Colon (tissue), 2 donors: Measurements from ENCODE around the gene RUNX2.

Experiments
- FAIRE-seq: peaks from 2 replicates; lab custom pipeline; 2012; peaks lifted over from hg19 to GRCh38; lab: Jason Lieb, UNC
- donor health status: control.
- donor health status: control.

Gene RUNX2

GRCh38 chr6:45351667-45352066 is 23.5 kb downstream of the RUNX2 start:
- no peak for FAIRE-seq

- FAIRE-seq = no peak
Measured at GRCh38 chr6:45353654-45354053, 25.5 kb downstream of the RUNX2 start.

DNA sequence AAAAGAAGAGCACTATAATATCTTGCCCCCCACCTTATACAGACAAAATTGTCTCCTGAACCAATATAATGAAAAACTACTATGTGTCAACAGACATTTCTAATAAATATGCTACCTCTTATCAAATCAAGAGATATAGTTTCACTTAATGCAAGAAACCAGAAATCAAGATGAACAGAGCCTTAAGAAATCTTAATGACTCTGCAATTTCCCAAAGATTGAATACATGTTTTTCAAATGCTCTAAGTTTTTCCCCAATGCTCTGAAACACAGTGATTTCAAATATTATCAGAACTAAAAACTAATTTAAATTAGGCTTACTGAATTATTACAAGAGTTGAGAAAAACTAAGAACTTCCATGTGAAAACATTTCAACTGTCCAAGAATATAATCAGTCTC is 36.3 kb downstream of the RUNX2 start:
- FAIRE-seq = no peak

DNA sequence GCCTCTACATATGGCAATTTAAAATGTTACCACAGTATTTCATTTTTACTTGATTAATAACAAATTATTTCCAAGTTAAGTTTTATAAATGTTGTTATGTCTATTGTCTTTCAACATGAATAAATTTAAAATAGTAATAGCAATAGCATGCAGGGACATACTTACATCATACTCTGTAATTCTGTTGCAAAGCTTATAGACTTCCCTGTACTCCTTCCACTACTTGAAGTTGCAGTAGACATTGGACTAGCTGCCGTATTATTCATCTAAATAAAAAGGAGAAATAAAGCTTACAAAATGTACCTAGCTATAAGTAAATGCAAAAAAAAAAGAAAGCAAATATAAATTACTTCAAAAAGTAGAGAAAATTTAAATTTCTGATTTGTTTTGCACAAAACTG is 36.9 kb downstream of the RUNX2 start:
- FAIRE-seq = no peak

- no peak for FAIRE-seq
Measured at GRCh38 chr6:45366534-45366933, 38.4 kb downstream of the RUNX2 start.

GRCh38 chr6:45367999-45368398 is 39.9 kb downstream of the RUNX2 start:
- FAIRE-seq = no peak

DNA sequence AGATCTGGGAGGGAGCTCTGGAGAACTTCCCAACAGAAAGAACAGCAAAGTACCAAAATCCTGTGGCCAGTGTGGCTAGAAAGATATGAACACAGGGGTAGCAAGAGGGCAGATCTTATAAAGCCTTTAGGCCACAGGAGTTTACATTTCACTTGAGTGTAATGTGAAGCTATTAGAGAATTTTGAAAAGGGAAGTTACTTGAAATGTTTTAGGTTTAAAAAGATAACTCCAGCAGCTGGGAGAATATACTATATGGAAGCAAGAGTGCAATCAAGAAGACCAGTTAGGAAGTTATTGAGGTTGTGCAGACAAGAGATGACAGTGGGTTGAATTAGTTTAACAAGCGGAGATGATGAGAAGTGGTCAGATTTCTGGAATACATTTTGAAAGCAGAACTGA is 41.7 kb downstream of the RUNX2 start:
- FAIRE-seq = no peak

DNA sequence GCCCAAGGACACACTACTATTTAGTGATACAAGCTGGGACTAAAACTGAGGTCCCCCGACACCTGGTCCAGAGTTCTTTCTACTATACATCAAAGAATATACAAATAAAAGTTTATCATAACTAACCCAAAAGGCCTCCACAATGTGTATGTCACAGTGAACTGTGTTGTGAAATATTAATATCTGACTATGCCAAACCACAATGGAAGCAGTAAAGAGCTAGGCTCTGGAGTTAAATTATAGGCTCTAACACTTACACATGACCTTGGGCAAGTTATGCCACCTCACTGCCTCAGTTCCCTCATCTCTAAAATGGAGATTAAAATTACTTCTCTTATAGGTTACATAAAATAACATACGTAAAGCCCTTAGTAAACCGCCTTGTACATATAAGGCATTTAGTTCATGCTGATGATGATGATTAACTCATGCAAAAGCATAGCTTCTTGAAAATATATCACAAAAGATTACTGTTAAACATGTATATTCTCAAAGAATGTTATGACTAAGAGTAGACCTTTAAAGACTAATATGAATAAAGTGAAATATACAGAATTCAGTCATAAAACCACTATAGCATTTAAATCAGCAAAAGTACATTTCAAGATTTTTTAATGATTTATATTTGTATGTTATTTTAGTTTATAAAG is 43.9 kb downstream of the RUNX2 start:
- no peak for FAIRE-seq

GRCh38 chr6:45375449-45375848 is 47.3 kb downstream of the RUNX2 start:
- FAIRE-seq = no peak

- FAIRE-seq = no peak
Measured at GRCh38 chr6:45376310-45377042, 48.3 kb downstream of the RUNX2 start.

GRCh38 chr6:45377043-45377553 is 49.0 kb downstream of the RUNX2 start:
- no peak for FAIRE-seq

DNA sequence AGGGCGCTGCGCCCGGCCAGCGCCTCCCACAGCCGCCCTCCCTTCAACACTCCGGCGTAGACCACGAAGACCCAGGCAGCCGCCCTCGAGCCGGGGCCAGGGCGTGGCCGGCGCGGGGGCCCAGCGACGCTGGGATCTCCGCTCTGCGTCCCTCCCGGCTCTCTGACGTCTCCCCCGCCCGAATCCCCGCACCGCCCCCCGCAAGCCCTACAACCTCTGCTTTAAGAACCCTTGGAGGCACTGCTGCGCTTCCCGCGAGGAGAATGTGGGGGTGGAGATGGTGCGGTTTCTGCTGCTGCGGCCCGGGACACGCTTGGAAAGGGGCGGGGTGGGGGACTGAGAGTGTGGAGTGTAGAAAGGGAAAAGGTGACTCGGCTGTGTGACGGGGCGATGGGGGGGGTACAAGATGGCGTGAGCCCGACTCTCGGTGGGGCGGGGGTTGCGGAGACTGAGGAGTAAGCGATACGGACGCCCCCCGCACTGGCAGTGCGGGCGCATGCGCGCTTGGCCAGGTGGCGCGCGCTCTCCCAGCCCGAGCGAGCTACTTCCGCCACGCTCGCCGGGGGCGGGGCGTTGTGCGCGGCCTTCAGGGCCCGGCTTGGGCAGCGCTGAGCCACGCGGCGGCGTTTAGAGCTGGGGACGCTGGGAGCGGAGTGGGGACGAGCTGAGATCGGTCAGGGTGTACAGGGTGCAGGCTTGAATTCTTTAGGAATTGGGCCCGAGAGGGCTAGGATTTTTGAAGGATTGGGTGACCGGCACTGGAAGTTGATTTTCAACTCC is 49.6 kb downstream of the RUNX2 start, which contains the start of gene SUPT3H:
SUPT3H (minus strand) TSS at position 381 of the 780 bp plus-strand sequence.
- FAIRE-seq = no peak

DNA sequence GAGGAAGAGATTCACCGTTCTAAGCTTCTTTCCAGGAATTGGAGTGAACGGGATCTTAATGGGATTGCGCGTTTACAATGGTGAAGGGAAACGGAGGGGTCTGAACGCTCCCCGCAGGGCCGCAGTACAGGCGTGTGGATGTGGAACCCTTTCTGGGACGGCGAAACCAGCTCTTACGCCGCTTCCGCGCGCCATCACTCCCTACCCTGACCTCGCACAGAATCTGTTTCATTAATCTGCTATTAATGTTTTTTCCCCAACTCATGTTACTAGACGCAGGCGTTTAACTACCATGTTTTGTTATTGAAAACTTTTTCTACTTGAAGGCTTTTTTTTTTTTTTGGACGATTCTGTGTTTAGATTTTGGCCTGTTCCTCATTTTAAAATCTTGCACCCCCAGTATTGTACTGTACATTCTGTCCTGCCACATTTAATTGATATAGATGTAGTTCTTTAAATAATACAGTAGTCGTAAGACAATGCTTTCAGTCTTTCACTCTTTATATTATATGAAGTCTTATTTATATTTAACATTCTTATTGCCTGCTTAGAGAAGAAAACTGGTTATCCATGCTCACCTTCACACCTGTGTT is 50.3 kb downstream of the RUNX2 start:
- no peak for FAIRE-seq

GRCh38 chr6:45382391-45382790 is 54.3 kb downstream of the RUNX2 start:
- FAIRE-seq = no peak

- FAIRE-seq = no peak
Measured at GRCh38 chr6:45386501-45386900, 58.4 kb downstream of the RUNX2 start.

- no peak for FAIRE-seq
Measured at GRCh38 chr6:45387236-45387635, 59.1 kb downstream of the RUNX2 start.

GRCh38 chr6:45388328-45388727 is 60.2 kb downstream of the RUNX2 start:
- FAIRE-seq = no peak

DNA sequence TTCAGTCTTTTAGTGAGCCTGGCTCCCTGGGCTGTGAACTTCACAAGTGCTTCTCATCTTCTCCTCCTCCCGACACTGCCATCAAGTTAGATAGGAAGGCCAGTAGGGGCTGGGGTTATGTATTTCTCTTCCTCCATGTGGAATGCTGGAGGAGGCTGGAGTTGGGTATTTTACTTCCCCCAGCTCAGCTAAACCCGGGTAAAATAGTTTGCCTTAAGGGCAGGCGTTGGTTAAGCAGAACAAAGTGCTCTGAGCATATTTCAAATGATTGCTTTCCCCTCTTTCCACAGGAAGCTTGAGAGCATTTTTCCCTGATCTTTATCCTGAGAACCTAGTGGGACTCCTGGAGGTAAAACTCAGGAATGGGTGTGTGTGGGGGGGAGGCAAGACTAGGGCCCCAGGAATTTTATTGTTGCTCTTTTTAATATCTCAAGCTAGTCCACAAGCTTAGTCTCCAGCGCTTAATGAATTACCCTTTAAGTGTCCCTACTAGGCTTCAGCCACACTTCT is 66.5 kb downstream of the RUNX2 start:
- no peak for FAIRE-seq

- no peak for FAIRE-seq
Measured at GRCh38 chr6:45398075-45398813, 70.1 kb downstream of the RUNX2 start.

DNA sequence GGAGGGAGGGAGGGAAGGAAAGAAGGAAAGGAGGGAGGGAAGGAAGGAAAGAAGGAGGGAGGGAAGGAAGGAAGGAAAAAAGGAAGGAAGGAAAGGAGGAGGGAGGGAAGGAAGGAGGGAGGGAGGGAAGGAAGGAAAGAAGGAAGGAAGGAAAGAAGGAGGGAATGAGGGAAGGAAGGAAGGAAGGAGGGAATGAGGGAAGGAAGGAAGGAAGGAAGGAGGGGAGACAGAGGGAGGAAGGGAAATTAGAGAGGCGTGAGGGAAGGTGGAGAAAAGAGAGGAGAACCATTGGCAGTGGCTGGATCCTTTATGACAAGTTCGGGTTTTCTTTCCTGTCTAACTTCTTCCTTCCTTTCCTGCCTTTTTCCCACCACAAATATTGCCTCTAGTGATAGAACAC is 71.9 kb downstream of the RUNX2 start:
- FAIRE-seq = no peak

DNA sequence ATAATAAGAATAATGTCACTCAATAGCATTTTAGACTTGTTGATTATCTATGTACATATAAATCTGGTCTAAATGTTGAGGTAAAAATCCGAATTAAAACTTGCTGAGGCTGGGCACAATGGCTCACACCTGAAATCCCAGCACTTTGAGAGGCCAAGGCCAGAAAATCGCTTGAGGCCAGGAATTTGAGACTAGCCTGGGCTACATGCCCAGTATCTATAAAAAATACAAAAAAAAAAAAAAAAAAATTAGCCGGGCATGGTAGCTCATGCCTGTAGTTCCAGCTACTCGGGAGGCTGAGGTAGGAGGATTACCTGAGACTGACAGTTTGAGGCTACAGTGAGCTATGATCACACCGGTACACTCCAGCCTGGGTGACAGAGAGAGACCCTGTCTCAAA is 83.8 kb downstream of the RUNX2 start:
- no peak for FAIRE-seq

- no peak for FAIRE-seq
Measured at GRCh38 chr6:45415315-45415714, 87.2 kb downstream of the RUNX2 start.
